HK-2 (cell line): ENCODE data around the gene SLC35G4.
"Not testable (repeated sequence)": the region's sequence is repeated elsewhere in the genome, so short reads cannot be mapped to it uniquely, and the experiment has no call there.

Experiments used
- DNase-seq: peaks from one replicate; pipeline ENCODE4 v3.0.0-alpha.2; 2018; ENCODE audit not compliant: unreplicated experiment

The SLC35G4 gene

GRCh38 chr18:11609488-11609887 lies at the start of gene SLC35G4:
TSS of gene SLC35G4 (plus strand) at chr18:11609596. CDS start at chr18:11609596, 0 bp downstream.
- not testable (repeated sequence) for DNase-seq

GRCh38 chr18:11561293-11561692 lies 48.1 kb upstream of the SLC35G4 start:
- DNase-seq = no peak

- DNase-seq = no peak
Measured at GRCh38 chr18:11565716-11566115, 43.7 kb upstream of the SLC35G4 start.

GRCh38 chr18:11566236-11566965 lies 43.0 kb upstream of the SLC35G4 start:
- DNase-seq = no peak

GRCh38 chr18:11567396-11567795 lies 42.0 kb upstream of the SLC35G4 start:
- DNase-seq = no peak

- DNase-seq = no peak
Measured at GRCh38 chr18:11570073-11570588, 39.3 kb upstream of the SLC35G4 start.

GRCh38 chr18:11570769-11571412 lies 38.5 kb upstream of the SLC35G4 start:
- no peak for DNase-seq

- no peak for DNase-seq
Measured at GRCh38 chr18:11572201-11572600, 37.2 kb upstream of the SLC35G4 start.

GRCh38 chr18:11574545-11574944 lies 34.9 kb upstream of the SLC35G4 start:
- DNase-seq = no peak

- DNase-seq = no peak
Measured at GRCh38 chr18:11577271-11578112, 31.9 kb upstream of the SLC35G4 start.

GRCh38 chr18:11578799-11579198 lies 30.6 kb upstream of the SLC35G4 start:
- DNase-seq = no peak

GRCh38 chr18:11579916-11580315 lies 29.5 kb upstream of the SLC35G4 start:
- no peak for DNase-seq

- no peak for DNase-seq
Measured at GRCh38 chr18:11581286-11581685, 28.1 kb upstream of the SLC35G4 start.

GRCh38 chr18:11585596-11585995 lies 23.8 kb upstream of the SLC35G4 start:
- no peak for DNase-seq

- no peak for DNase-seq
Measured at GRCh38 chr18:11586896-11587295, 22.5 kb upstream of the SLC35G4 start.

GRCh38 chr18:11587432-11587831 lies 22.0 kb upstream of the SLC35G4 start:
- no peak for DNase-seq

GRCh38 chr18:11587846-11588245 lies 21.6 kb upstream of the SLC35G4 start:
- DNase-seq = no peak

GRCh38 chr18:11591957-11592356 lies 17.4 kb upstream of the SLC35G4 start:
- no peak for DNase-seq

GRCh38 chr18:11600321-11600720 lies 9.1 kb upstream of the SLC35G4 start:
- DNase-seq = no peak

- DNase-seq = no peak
Measured at GRCh38 chr18:11607906-11608305, 1.5 kb upstream of the SLC35G4 start.

GRCh38 chr18:11608618-11609017 lies 778 bp upstream of the SLC35G4 start:
- DNase-seq = not testable (repeated sequence)

GRCh38 chr18:11613073-11613472 lies 3.7 kb downstream of the SLC35G4 start:
- not testable (repeated sequence) for DNase-seq
